ENCODE data around the gene IMPG2. TPM values are rescaled to one million over a fixed set of nuclear protein-coding genes. Genes with fewer than 3 reads are reported as not detected.

Gene IMPG2
- total RNA-seq, 1 donor from 2014 or later: 2.4 TPM

DNA sequence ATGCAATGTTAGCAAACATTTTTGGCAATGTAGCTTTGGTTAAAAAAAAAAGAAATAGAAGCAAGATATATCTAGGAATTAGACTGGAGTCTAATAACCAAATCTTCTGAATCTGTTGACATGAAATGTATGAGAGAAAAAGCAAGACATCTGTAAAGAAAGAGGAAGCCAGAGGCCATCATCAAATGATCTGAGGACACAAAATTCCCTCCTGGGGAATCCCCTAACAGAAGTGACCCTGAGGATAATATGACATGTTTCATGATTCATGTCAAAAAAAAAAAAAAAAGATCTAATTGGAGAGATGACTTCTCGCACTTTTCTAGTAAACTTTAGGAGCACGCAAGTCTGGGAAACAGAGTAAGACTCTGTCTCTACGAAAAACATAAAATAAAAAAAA is 70.9 kb downstream of the IMPG2 start:
- Mint-ChIP-seq H3K27me3 (ENCODE audit: unreplicated experiment) (peaks cover 2% of the 10 kb centered on the region), H3K4me1 (ENCODE audit: low read depth, unreplicated experiment) (no peaks in the 10 kb centered on the region), H3K4me3 (ENCODE audit: unreplicated experiment) (no peak overlapping the region), H3K9me3 (ENCODE audit: unreplicated experiment) (no peaks in the 10 kb centered on the region), H3K36me3 (ENCODE audit: unreplicated experiment) (no peaks in the 10 kb centered on the region), H3K27ac (ENCODE audit: unreplicated experiment) (no peak overlapping the region)
- TF ChIP-seq, protein P1, sequence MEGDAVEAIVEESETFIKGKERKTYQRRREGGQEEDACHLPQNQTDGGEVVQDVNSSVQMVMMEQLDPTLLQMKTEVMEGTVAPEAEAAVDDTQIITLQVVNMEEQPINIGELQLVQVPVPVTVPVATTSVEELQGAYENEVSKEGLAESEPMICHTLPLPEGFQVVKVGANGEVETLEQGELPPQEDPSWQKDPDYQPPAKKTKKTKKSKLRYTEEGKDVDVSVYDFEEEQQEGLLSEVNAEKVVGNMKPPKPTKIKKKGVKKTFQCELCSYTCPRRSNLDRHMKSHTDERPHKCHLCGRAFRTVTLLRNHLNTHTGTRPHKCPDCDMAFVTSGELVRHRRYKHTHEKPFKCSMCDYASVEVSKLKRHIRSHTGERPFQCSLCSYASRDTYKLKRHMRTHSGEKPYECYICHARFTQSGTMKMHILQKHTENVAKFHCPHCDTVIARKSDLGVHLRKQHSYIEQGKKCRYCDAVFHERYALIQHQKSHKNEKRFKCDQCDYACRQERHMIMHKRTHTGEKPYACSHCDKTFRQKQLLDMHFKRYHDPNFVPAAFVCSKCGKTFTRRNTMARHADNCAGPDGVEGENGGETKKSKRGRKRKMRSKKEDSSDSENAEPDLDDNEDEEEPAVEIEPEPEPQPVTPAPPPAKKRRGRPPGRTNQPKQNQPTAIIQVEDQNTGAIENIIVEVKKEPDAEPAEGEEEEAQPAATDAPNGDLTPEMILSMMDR (IDR thresholded peaks at IDR 0.05; ENCODE audit: partially characterized antibody, unreplicated experiment): no peak
- no peak for DNase-seq

DNA sequence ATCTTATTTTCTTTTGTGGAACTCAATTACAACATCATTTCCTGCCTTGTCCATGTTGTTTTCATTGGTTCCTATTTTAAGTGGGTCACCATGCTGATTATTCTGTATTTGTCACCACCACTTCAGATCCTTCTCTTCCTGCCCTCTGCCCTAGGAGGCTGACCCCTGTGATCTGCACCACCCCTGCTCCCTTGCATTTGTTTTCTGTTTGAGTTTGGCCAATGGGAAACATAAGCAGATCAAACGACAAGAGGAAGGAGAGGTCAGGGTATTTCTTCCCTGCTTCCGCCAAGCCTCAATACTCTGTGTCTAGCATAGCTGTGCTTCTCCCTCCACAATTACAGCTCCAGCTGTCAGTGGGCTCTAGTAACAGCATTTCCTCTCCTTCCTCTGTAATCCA is 71.6 kb downstream of the IMPG2 start:
- H3K27ac Mint-ChIP-seq (ENCODE audit: unreplicated experiment): no peak overlapping the region
- TF ChIP-seq, protein P1 (IDR thresholded peaks at IDR 0.05; ENCODE audit: partially characterized antibody, unreplicated experiment): no peak
- no peaks in the 10 kb centered on the region for H3K4me1 Mint-ChIP-seq (ENCODE audit: low read depth, unreplicated experiment)
- H3K27me3 Mint-ChIP-seq (ENCODE audit: unreplicated experiment): peaks cover 2% of the 10 kb centered on the region
- no peak overlapping the region for H3K4me3 Mint-ChIP-seq (ENCODE audit: unreplicated experiment)
- no peak for DNase-seq
- no peaks in the 10 kb centered on the region for H3K9me3 Mint-ChIP-seq (ENCODE audit: unreplicated experiment)
- no peaks in the 10 kb centered on the region for H3K36me3 Mint-ChIP-seq (ENCODE audit: unreplicated experiment)

DNA sequence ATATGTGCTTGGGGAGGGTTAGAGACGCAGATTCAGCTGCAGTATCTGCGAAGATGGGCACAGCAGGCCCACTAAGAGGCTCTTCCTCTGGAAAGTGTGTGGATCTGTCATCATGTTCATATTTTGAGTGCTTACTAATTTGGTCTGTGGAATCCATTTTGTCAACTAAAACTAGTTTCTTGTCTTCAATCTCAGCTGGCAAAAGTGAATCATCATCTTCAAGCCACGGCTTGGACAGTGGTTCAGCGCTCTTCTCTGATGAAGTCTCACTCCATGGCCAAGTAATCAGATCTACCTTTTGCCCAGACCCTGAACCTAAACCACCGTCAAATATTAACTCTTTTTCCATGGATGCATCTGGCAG is 76.2 kb downstream of the IMPG2 start:
- no peaks in the 10 kb centered on the region for H3K4me1 Mint-ChIP-seq (ENCODE audit: low read depth, unreplicated experiment)
- peaks cover 5% of the 10 kb centered on the region for H3K36me3 Mint-ChIP-seq (ENCODE audit: unreplicated experiment)
- no peak overlapping the region for H3K27ac Mint-ChIP-seq (ENCODE audit: unreplicated experiment)
- no peak for DNase-seq
- no peaks in the 10 kb centered on the region for H3K9me3 Mint-ChIP-seq (ENCODE audit: unreplicated experiment)
- H3K27me3 Mint-ChIP-seq (ENCODE audit: unreplicated experiment): peaks cover 2% of the 10 kb centered on the region
- no peak overlapping the region for H3K4me3 Mint-ChIP-seq (ENCODE audit: unreplicated experiment)
- TF ChIP-seq, protein P1 (IDR thresholded peaks at IDR 0.05; ENCODE audit: partially characterized antibody, unreplicated experiment): no peak

DNA sequence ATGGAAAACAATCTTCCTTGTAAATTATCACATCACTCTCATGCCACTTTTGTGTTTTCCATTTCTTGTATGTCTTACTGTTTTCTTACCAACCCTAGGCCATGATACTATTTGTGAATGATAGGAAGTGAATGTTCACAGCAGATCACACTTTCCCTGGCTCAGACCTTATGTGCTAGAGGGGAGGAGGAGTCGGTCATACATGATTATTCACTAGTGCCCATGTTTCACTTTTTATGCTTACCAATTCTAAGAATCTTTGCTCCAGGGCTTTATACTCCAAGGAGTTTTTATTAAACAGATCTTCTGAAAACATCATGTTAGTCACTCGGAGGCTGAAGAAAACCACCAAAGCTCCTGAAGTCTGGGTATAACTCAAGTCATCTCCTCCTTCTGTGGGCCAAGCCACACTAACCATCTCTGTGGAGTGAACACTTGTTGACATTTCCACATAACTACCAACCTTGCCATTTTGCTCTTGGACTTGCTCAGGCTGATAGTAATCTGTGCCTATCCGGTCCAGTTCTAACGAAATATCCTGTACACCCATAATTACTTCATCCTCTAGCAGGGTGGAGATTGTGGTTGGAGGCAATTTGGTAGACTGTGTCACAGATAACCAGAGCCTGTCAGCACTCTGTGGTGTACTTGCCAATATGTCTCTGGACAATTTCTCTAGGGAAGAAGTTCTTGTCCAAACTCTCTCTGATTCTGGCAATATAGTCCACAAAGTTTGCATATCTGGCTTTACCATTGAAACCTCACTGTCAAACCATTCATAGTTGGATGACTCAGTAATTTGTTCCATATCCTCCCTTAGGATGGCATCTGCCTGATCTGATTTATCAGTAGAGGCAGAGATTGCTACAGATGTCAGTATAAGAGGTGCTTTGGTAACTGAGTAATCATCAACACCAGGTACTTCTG is 76.8 kb downstream of the IMPG2 start:
- Mint-ChIP-seq H3K27ac (ENCODE audit: unreplicated experiment) (no peak overlapping the region), H3K4me1 (ENCODE audit: low read depth, unreplicated experiment) (no peaks in the 10 kb centered on the region), H3K4me3 (ENCODE audit: unreplicated experiment) (no peak overlapping the region), H3K27me3 (ENCODE audit: unreplicated experiment) (peaks cover 2% of the 10 kb centered on the region), H3K9me3 (ENCODE audit: unreplicated experiment) (no peaks in the 10 kb centered on the region), H3K36me3 (ENCODE audit: unreplicated experiment) (peaks cover 5% of the 10 kb centered on the region)
- TF ChIP-seq, protein P1 (IDR thresholded peaks at IDR 0.05; ENCODE audit: partially characterized antibody, unreplicated experiment): no peak
- DNase-seq: no peak

- Mint-ChIP-seq H3K4me3 (ENCODE audit: unreplicated experiment) (no peak overlapping the region), H3K27ac (ENCODE audit: unreplicated experiment) (no peak overlapping the region), H3K4me1 (ENCODE audit: low read depth, unreplicated experiment) (no peaks in the 10 kb centered on the region), H3K27me3 (ENCODE audit: unreplicated experiment) (peaks cover 2% of the 10 kb centered on the region), H3K9me3 (ENCODE audit: unreplicated experiment) (no peaks in the 10 kb centered on the region), H3K36me3 (ENCODE audit: unreplicated experiment) (peaks cover 9% of the 10 kb centered on the region)
- TF ChIP-seq, protein P1 (IDR thresholded peaks at IDR 0.05; ENCODE audit: partially characterized antibody, unreplicated experiment): no peak
- no peak for DNase-seq
Measured at GRCh38 chr3:101240719-101241399, 79.5 kb downstream of the IMPG2 start.
